ENCODE results near the gene DNAH6. TPM values are rescaled to one million over a fixed set of nuclear protein-coding genes. Genes with fewer than 3 reads are reported as not detected.
A peak's percentile ranks its signal among the peaks of the same experiment; 100 is the strongest.

DNAH6 gene
- total RNA-seq, 1 donor from 2014 or later: 0.46 TPM

DNA sequence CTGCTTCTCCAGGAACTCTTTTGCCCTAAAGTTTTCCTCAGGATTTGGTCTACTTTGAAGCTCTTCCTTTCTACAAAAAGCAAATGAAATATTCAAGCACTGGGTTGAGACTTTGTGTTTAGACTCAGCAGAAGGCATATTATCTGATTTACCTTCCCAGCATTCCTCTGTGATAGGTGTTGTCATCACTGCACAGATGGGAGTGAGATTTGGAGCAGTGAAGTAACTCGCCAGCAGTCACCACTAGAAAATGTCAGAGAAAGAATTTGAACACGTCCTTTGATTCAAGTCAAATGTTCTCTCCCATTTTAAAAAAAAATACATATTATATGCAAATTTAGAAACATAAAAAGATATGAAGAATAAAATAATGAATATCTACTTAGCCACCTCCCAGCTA lies 112.2 kb downstream of the DNAH6 start:
- DNase-seq (ENCODE audit: low spot score): no peak

DNA sequence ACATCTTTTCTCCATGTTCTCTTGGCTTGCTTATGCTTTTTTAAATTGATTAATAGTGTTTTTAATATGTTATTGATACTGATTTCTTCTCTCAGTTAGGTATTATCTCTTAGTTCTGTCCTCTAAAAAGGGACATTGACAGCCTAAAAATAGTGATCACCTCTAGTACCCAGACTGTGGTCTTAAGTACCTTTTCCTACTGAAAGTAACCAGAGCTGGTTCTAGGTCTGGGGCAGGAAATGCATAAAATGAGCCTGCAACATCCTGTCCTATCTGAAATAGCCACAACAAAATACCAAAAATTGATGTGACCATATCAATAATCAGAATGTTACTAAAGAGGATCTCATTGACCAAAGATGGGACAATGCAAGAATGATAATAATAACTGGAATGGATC lies 113.3 kb downstream of the DNAH6 start:
- no peak for DNase-seq (ENCODE audit: low spot score)

DNA sequence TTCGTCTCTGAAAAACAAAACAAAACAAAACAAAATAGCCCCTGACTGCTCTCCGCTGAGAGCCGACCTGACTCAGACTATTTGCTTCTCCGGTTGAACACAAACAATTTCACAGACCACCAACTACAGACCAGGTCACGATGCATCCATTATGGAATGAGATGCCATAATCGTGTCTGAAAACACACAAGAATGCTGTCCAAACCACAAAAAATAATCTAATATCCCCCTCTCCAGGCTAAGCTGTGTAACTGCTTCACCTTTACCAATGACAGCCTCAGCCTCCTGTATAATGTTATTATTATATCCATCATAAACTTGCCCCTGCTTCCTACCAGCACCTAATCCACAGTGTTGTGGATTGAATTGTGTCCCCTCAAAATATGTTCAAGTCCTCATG lies 114.7 kb downstream of the DNAH6 start:
- DNase-seq (ENCODE audit: low spot score): no peak

DNA sequence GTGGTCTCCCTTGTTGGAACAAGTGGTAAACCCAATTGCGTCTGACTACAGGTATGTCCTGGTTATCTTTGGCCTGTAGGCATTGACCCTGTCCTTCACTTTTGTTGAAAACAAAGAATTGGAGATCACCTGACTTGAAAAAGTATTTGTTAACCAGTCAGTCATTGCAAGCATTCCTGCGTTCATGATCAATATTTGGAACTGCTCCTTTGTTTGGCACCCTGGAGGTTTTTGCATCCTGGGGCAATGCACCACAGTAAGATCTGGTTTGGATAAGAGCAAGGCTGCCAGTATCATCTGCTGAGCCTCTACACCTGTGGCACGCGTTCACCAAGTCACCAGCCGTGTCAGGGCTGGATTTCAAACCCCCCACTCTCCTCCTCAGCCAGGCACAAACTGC lies 115.7 kb downstream of the DNAH6 start:
- peak; percentile 61 for DNase-seq (ENCODE audit: low spot score)

DNA sequence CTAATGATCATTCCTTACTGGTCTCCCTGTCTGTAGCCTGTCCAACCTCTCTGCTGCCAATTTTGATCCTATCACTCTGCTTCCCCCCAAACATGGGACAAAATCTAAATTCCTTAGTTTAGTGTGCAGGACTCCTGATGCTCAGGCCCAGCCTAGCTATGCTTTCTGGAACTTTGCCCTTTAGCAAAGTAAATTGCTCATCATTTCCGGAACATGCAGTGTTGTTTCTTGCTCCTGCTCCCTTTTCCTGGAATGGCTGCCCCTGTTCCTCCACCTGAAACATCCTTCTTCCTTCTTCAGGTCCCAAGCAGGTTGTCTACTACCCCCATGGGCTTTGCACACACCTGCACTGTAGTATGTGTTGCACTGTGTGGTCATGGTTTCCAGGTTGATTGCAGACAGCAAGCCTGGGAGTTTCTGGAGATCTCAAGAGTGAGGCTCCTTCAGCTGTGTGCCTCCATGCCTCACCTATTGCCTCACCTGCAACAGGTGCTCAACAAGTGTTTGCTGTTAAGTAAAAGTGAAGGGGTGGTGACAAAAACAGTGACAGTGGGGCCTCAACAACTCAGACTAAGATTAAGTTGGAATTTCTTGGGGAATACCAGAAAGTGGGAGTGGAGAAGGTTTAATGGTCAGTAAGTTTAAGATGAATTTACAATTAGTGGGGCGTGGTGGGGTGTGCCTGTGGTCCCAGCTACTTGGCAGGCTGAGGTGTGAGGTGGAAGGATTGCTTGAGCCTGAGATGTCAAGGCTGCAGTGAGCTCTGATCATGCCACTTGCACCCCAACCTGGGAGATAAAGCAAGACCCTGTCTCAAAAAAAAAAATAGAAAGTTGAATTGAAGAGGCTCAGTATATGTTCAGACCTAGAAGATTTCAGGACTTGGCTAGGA lies 120.0 kb downstream of the DNAH6 start:
- no peak for DNase-seq (ENCODE audit: low spot score)

DNA sequence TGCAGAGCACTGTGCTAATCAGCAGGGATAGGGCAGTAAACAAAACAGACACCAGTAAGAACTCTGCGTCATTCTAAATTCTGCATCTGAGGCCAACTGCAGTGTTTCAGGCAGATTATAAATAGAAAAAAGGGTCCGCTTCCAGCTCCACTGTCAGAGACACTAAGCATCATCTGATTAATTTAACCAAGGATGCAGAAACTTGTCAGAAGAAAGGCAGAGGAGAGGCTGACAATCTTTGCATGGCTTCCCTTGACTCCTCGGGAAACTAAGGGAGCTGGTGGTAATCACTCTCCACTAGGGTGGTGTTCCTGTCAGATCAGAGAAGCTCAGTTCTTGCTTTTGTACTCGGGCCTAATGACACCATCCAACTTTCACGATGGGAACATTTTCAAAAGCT lies 123.5 kb downstream of the DNAH6 start:
- no peak for DNase-seq (ENCODE audit: low spot score)

DNA sequence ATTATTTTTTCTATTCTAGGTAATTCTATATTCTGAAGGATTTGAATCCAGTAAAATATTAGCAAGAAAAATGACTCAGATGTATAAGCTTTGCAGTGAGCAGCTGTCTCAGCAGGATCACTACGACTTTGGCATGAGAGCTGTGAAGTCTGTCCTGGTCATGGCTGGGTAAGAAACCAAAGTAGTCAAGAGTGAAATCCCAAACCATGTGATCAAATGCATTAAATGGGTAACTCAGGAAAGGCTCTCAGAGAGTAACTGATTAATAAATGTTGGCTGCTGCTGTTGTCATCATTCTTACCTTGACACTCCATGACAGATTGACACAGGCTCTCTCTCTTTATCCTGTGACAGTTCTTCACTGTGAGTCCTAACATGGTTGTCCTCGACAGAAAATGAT lies 124.1 kb downstream of the DNAH6 start:
- no peak for DNase-seq (ENCODE audit: low spot score)

DNA sequence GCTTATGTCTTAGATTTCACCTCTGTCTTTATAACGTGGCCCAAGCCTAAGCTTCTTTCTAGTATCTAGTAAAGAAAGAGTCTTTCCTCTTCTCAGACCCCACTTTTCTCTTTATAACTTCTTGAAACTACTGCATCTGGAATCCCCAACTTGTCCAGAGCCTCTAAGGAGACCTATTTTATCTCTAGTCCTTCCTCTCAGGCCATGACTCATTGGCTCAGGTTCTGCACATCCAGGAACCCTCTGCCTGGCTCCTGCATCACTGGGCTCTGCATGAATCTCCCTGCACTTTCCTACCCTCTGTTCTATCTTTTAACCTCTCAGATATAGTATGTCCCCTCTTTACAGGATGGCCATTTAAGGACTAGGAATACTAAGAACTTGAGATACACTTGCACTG lies 124.7 kb downstream of the DNAH6 start:
- DNase-seq (ENCODE audit: low spot score): no peak

DNA sequence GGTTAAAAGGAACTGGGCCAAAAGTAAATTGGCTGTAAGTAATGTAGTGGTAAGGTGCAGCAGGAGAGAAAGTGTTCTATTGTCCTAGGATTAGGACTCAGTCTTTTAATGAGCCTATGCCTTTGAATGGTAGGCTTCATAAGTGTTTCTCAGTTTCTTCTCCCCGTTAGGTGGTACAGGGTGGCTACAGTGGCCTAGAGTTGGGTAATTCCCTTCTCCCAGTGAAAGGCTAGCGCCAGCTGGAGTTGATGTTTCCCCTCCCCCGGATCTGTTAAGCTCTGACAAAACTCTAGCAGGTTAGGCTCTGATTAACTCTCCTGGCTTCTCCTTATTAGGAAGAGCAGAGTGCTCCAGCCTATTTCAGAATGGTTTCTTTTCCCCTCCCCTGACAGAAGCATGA lies 127.7 kb downstream of the DNAH6 start:
- no peak for DNase-seq (ENCODE audit: low spot score)

DNA sequence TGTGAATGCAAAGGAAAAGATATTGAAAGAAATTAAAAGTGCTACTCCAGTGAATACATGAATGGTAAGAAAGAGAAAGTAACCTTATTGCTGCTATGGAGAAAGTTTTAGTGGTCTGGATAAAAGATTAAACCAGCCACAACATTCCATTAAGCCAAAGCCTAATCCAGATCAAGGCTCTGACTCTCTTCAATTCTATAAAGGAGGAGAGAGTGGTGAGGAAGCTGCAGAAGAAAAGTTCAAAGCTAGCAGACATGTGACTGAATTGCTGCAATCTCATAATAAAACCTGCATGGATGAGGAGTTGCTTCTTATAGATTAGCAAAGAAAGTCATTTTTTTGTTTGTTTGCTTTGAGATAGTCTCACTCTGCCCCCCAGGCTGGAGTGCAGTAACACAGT lies 130.2 kb downstream of the DNAH6 start:
- no peak for DNase-seq (ENCODE audit: low spot score)

DNA sequence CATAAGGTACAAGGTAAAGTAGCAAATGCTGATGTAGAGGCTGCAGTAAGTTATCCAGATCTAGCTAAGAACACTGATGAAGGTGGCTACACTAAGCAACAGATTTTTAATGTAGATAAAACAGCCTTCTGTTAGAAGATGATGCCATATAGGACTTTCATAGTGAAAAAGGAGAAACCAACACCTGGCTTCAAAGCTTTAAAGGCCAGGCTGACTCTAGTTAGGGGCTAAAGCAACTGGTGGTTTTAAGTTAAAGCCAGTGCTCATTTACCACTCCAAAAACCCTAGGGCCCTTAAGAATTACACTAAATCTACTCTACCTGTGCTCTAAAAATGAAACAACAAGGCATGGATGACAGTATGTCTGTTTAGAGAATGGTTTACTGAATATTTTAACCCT lies 131.0 kb downstream of the DNAH6 start:
- no peak for DNase-seq (ENCODE audit: low spot score)

DNA sequence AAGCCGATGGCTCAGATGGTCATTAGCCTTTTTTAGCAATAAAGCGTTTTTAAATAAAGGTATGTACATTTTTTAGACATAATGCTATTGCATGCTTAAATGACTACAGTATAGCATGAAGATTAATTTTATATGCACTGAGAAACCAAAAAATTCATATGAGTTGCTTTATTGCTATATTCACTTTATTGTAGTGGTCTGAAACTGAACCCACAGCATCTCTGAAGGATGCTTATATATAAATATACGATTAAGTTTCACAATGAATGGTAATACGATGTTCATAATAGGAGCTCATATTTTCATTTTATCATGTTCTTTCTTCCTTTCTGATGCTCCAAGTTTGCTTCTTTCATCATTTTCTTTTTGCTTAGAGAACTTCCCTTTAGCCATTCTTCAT lies 132.8 kb downstream of the DNAH6 start:
- no peak for DNase-seq (ENCODE audit: low spot score)

DNA sequence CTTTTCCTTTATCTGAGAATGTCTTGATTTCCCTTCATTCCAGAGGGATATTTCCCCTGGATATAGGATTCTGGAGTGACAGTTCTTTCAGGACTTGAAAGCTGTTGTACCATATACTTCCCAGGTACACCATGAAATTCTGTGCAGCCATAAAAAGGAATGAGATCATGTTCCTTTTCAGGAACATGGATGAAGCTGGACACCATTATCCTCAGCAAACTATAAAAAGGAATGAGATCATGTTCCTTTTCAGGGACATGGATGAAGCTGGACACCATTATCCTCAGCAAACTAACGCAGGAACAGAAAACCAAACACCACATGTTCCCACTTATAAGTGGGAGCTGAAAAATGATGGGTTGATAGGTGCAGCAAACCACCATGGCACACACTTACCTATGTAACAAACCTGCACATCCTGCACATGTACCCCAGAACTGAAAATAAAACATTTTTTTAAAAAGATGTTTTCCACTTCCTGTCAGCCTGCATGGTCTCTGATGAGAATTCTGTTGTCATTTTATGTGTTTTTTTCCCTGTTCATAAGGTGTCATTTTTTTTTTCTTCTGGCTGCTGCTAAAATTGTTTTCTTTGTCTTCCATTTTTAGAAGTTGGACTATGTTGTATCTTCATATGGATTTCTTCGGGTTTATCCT lies 133.3 kb downstream of the DNAH6 start:
- no peak for DNase-seq (ENCODE audit: low spot score)

DNA sequence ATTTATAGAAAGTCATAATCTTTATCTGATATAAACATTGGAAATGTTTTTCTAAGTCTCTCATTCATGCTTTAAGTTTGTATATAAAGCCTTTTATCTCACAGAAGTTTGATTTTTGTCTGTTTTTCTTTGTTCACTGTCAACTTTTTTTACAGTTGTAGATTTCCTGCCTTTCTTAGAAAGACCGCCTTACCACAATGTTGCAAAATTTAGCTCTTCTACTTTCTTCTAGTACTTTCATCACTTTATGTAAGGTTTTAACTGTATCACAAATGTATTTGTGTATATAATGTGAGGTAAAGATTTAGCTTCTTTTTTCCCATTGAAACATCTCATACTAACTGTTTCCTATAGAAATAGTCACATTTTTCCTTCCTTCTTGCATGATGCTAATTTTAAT lies 136.1 kb downstream of the DNAH6 start:
- DNase-seq (ENCODE audit: low spot score): no peak

DNA sequence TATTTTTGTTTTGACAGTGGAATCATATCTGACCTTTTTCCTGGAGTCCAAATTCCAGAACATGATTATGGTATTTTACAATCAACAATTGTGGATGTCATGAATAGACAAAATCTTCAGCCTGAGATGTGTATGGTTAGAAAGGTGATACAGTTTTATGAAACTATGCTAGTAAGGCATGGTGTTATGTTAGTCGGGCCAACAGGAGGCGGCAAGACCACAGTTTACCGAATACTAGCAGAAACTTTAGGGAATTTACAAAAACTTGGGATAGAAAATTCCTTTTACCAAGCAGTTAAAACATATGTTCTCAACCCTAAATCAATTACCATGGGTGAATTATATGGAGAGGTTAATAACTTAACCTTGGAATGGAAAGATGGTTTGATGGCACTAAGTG lies 137.0 kb downstream of the DNAH6 start:
- no peak for DNase-seq (ENCODE audit: low spot score)

DNA sequence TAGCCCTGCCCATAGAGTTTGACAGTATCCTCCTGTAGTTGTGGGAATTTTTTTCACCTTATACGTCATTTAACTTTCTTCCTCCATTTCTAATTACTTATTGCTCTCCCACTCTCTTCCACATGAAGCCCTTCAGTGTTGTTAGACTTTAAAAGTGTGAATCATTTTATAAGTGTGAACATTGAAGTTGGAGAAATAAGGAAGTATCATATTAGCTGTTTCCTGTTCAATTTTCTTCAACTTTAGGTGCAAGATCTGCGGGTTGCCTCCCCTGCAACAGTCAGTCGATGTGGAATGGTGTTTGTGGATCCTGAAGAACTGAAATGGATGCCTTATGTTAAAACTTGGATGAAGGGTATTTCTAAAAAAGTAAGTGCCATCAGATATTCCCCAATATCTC lies 138.1 kb downstream of the DNAH6 start:
- DNase-seq (ENCODE audit: low spot score): no peak

DNA sequence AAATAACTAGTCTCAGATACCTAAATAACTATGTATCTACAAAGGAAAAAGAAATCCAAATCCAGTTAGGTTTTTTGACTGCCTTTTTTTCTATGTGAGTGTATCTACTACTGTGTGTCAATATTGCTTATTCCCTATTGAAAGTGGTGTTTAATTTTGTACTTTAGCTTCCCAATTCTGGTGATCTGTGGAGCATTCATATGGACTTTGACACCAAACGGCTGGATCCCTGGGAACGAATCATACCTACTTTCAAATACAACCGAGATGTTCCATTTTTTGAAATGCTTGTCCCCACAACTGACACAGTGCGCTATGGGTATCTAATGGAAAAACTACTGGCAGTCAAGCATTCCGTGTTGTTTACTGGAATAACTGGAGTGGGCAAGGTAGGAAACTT lies 152.8 kb downstream of the DNAH6 start:
- DNase-seq (ENCODE audit: low spot score): no peak

DNA sequence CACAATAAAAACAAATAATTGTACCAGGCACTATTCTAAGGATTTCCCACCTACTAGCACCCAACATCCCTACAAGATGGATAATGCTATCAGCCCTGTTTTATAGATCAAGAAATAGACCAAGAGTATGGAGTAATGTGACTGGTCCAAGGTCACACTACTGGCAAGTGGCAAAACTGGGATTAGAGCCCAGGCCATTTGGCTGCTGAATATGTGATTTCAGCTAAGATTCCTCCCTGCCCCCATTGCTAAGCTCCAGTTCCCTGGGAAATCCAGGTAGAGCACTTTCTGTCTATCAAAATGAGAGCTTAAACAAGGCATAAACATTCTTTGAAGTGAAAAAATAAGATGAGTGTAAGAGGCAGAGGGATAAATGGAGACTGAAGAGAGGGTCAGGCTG lies 157.8 kb downstream of the DNAH6 start:
- no peak for DNase-seq (ENCODE audit: low spot score)

DNA sequence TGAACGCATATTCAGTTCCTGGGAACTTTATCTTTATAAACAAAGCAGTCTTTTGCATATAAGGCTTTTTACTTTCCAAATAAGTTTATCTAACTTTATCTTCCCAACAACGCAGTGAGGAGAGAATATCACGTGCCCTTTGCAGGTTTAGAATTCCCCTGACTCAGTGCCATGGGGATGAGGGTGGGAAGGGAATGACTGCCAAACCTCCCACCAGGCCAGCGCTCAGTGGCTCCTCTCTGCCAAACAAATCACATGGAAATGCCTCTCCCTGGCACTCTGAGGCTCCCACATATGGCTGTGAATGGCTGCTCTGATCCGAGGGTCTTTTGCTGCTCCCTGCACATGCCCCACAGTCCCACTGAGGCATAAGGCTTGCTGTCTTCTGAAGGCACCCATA lies 158.3 kb downstream of the DNAH6 start:
- no peak for DNase-seq (ENCODE audit: low spot score)

DNA sequence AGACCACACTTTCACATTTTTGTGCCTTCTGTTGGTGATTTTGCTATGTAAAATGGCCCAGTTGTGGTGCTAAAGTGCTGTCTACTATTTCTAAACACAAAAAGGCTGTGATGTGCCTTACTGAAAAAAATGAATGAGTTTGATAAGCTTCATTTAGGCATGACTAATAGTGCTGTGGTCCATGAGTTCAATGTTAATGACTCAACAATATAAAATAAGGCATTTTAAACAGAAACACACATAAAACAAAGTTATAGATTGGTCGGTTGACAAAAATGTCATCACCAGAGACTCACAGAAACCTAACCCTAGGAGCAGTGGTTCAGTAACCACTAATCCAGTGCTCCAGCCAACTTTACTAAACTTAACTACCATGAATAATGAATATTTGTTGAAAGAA lies 160.0 kb downstream of the DNAH6 start:
- DNase-seq (ENCODE audit: low spot score): no peak

DNA sequence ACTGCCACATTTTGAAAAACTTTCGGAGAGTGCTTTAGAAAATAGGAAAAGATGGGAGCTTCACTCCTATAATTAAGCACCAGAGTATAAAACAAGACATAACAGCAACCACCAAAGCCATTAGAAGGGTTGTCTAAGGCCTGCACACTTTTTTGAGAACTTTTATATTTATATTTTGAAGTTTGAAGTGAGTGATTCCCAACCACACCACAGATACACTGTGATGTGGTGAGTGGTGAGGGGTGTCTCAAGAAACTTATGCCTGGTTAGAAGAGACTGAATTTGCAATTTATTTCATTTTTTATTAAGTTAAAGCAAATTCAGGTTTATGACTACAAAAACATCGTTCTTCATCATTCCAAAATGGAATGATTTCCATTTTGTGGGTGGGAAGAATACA lies 161.9 kb downstream of the DNAH6 start:
- DNase-seq (ENCODE audit: low spot score): no peak

DNA sequence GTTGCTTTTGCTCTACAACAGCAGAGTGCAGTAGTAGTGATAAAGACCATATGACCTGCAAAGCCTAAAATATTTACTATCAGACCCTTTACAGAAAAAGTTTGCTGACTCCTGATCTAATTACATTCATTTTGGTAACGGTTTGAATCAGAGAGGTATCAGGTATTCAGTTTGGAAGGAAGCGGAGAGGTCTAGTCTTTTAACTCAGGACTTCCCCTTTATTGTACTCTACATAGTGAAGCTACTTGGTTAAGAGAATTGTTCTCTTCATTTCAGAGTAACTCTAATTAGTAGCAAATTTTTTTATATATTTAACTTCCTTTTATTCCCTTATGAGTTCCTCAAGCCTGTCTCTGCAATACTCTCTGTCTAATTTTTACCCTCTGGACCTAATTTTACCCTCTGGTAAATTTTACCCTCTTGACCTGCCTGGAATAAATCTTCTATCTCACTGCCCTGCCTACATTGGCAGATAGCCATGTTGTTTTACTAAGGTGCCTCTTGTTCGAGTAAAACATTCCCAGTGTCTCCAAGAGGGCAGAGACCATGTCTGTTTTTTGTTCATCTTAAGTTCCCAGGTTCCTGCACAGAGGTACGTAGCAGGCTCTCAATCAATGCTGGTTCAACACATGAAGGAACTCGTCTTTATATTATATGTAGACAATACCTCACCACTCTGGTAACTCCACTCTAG lies 170.6 kb downstream of the DNAH6 start:
- DNase-seq (ENCODE audit: low spot score): no peak

Data from mucosa of gallbladder (tissue), 1 donor.